ENCODE results near the gene TNS4. TPM values are rescaled to one million over a fixed set of nuclear protein-coding genes. Genes with fewer than 3 reads are reported as not detected.

TNS4 gene
- total and polyA plus RNA-seq, 9 of the 15 experiments (the other 6 are each of a cell fraction or from before 2014, with no cell fraction given): 0.04 to 0.73 (median 0.24) TPM; not detected in 1

GRCh38 chr17:40490289-40490853 lies 11.1 kb downstream of the TNS4 start (continued):
- TF ChIP-seq RBFOX2 (IDR thresholded peaks at IDR 0.05; ENCODE audit: low read depth, low read length) (0 out of 2 replicates have a peak, but pooled peaks have one; percentile 23), HMGXB4 (CRISPR knock-in tag; IDR thresholded peaks at IDR 0.05) (no peak), ZC3H8 (IDR thresholded peaks at IDR 0.05) (no peak), MLLT1 (IDR thresholded peaks at IDR 0.05) (no peak), CEBPB (tag; IDR thresholded peaks at IDR 0.05) (0 out of 2 replicates have a peak, but pooled peaks have one; percentile 27), NR2F6 (CRISPR knock-in tag; IDR thresholded peaks at IDR 0.05) (no peak), MED1 (CRISPR knock-in tag; IDR thresholded peaks at IDR 0.05; ENCODE audit: borderline replicate concordance) (no peak), ZBTB11 (CRISPR knock-in tag; IDR thresholded peaks at IDR 0.05) (no peak)

Measured in K562 (cell line).